Stromal cell of bone marrow (primary cell): Measurements from ENCODE around the gene GRIN2C.
"Not testable (repeated sequence)": the region's sequence is repeated elsewhere in the genome, so short reads cannot be mapped to it uniquely, and the experiment has no call there.

Experiments used
- DNase-seq: peaks from one replicate; pipeline ENCODE4 v3.0.0-alpha.2; 2012; ENCODE audit warnings: low read depth

The GRIN2C gene

GRCh38 chr17:74859459-74860228 is at the start of gene GRIN2C:
Gene GRIN2C, minus strand, starts transcription at chr17:74859885. Its CDS starts 4,793 bp downstream, at chr17:74855092.
- DNase-seq = no peak

- DNase-seq = not testable (repeated sequence)
Measured at GRCh38 chr17:74909097-74909496, 49.4 kb upstream of the GRIN2C start.

GRCh38 chr17:74907012-74907411 is 47.3 kb upstream of the GRIN2C start:
- DNase-seq = no peak

- DNase-seq = not testable (repeated sequence)
Measured at GRCh38 chr17:74906214-74906793, 46.6 kb upstream of the GRIN2C start.

GRCh38 chr17:74904687-74905409 is 45.2 kb upstream of the GRIN2C start:
- DNase-seq = no peak

GRCh38 chr17:74903671-74904070 is 44.0 kb upstream of the GRIN2C start:
- no peak for DNase-seq

GRCh38 chr17:74903034-74903433 is 43.3 kb upstream of the GRIN2C start:
- no peak for DNase-seq

GRCh38 chr17:74901353-74902135 is 41.9 kb upstream of the GRIN2C start:
- no peak for DNase-seq

- DNase-seq = no peak
Measured at GRCh38 chr17:74900208-74900607, 40.5 kb upstream of the GRIN2C start.

GRCh38 chr17:74898376-74898946 is 38.8 kb upstream of the GRIN2C start:
- DNase-seq = no peak

GRCh38 chr17:74893936-74894671 is 34.4 kb upstream of the GRIN2C start:
- DNase-seq = no peak

GRCh38 chr17:74892974-74893911 is 33.6 kb upstream of the GRIN2C start, which contains the start of gene FADS6:
Gene FADS6, minus strand, starts transcription at chr17:74893633. Its CDS starts 38 bp downstream, at chr17:74893595.
- no peak for DNase-seq

GRCh38 chr17:74892013-74892841 is 32.5 kb upstream of the GRIN2C start:
- DNase-seq = no peak

GRCh38 chr17:74890554-74890953 is 30.9 kb upstream of the GRIN2C start:
- no peak for DNase-seq

GRCh38 chr17:74888469-74888868 is 28.8 kb upstream of the GRIN2C start:
- DNase-seq = no peak

GRCh38 chr17:74883241-74883745 is 23.6 kb upstream of the GRIN2C start:
- no peak for DNase-seq

- DNase-seq = no peak
Measured at GRCh38 chr17:74882517-74883240, 23.0 kb upstream of the GRIN2C start.

- no peak for DNase-seq
Measured at GRCh38 chr17:74881073-74881472, 21.4 kb upstream of the GRIN2C start.
